Chondrocyte (in vitro differentiated cells): ENCODE data around the gene CADM1. TPM values are rescaled to one million over a fixed set of nuclear protein-coding genes. Genes with fewer than 3 reads are reported as not detected.

Experiments used
- DNase-seq: peaks from one replicate; pipeline ENCODE4 v3.0.0; 2021; ENCODE audit warnings: mixed read lengths, low spot score
- H3K27ac Mint-ChIP-seq: one replicate; pipeline ENCODE4 v1.8.0; 2021; ENCODE audit warnings: mild to moderate bottlenecking, moderate library complexity, mixed read lengths; ENCODE audit not compliant: unreplicated experiment
- H3K27me3 Mint-ChIP-seq: 2 replicates; pipeline ENCODE4 v1.8.0; 2021; ENCODE audit warnings: low read depth, mixed read lengths
- H3K36me3 Mint-ChIP-seq: 2 replicates; pipeline ENCODE4 v1.8.0; 2021; ENCODE audit warnings: low read depth, mixed read lengths
- H3K4me1 Mint-ChIP-seq: 2 replicates; pipeline ENCODE4 v1.8.0; 2021; ENCODE audit warnings: low read depth, mild to moderate bottlenecking, mixed read lengths
- H3K4me3 Mint-ChIP-seq: one replicate; pipeline ENCODE4 v1.8.0; 2021; ENCODE audit warnings: mild to moderate bottlenecking, moderate library complexity, mixed read lengths; ENCODE audit not compliant: unreplicated experiment
- H3K9me3 Mint-ChIP-seq: 2 replicates; pipeline ENCODE4 v1.8.0; 2021; ENCODE audit warnings: low read depth, mixed read lengths
- total RNA-seq: library from RNA; stranded (reverse); gene quantifications from 3 replicates; pipeline ENCODE4 v1.2.1, GENCODE V29; 2021
- TF ChIP-seq, protein P1 (sequence below): fragments of 200-600 bp; sonication (generic); IDR thresholded peaks from 2 replicates; pipeline ENCODE4 v1.5.0; 2021; ENCODE audit warnings: antibody characterized with exemption, mild to moderate bottlenecking, moderate library complexity

CADM1 gene
- total RNA-seq, 1 donor from 2014 or later, result 29.0 TPM

DNA sequence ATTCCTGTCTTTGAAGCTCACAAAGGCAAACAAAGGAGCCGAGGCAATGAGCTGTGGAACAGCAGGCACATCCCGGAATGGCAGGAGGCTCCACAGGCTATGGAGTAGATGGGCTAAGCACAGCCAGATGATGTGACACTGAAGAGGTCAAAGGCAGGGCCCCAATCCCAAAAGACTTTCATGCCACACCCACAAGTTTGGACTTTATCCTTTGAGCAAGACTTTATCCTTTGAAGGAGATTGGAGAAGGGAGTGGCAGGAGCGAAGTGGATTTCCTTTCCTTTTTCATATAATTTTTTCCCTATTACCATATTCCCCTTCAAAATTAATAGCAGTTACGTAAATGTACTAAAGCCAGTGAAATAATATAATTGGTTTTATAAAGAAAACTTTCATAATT is 379.4 kb downstream of the CADM1 start:
- TF ChIP-seq, protein P1, sequence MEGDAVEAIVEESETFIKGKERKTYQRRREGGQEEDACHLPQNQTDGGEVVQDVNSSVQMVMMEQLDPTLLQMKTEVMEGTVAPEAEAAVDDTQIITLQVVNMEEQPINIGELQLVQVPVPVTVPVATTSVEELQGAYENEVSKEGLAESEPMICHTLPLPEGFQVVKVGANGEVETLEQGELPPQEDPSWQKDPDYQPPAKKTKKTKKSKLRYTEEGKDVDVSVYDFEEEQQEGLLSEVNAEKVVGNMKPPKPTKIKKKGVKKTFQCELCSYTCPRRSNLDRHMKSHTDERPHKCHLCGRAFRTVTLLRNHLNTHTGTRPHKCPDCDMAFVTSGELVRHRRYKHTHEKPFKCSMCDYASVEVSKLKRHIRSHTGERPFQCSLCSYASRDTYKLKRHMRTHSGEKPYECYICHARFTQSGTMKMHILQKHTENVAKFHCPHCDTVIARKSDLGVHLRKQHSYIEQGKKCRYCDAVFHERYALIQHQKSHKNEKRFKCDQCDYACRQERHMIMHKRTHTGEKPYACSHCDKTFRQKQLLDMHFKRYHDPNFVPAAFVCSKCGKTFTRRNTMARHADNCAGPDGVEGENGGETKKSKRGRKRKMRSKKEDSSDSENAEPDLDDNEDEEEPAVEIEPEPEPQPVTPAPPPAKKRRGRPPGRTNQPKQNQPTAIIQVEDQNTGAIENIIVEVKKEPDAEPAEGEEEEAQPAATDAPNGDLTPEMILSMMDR, result no peak
- Mint-ChIP-seq H3K4me1 (no peaks in the 10 kb centered on the region), H3K27me3 (peaks cover 10% of the 10 kb centered on the region), H3K4me3 (no peak overlapping the region), H3K27ac (no peak overlapping the region), H3K36me3 (no peaks in the 10 kb centered on the region), H3K9me3 (no peaks in the 10 kb centered on the region)
- no peak for DNase-seq

DNA sequence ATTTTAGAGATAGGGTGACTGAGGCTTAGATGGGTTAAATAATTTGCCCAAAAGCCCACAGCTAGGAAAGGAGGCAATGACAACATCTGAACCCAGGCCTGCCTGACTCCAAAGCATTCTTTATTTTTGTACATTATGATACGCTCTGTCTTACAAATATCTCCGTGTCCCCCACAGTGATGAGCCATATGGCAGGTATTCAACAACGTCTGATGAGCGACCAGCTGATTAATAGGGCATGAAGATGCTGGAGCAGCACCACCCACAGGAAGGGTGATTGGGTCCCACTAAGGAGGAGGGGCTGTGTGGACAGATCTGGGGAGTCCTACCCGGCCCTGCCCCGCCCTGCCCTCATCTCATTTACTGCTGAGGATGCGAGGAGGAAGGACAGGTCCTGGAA is 380.6 kb downstream of the CADM1 start:
- H3K4me3 Mint-ChIP-seq, result no peak overlapping the region
- no peak overlapping the region for H3K27ac Mint-ChIP-seq
- H3K27me3 Mint-ChIP-seq, result no peaks in the 10 kb centered on the region
- DNase-seq, result no peak
- TF ChIP-seq, protein P1, result no peak
- H3K36me3 Mint-ChIP-seq, result no peaks in the 10 kb centered on the region
- no peaks in the 10 kb centered on the region for H3K4me1 Mint-ChIP-seq
- H3K9me3 Mint-ChIP-seq, result no peaks in the 10 kb centered on the region

DNA sequence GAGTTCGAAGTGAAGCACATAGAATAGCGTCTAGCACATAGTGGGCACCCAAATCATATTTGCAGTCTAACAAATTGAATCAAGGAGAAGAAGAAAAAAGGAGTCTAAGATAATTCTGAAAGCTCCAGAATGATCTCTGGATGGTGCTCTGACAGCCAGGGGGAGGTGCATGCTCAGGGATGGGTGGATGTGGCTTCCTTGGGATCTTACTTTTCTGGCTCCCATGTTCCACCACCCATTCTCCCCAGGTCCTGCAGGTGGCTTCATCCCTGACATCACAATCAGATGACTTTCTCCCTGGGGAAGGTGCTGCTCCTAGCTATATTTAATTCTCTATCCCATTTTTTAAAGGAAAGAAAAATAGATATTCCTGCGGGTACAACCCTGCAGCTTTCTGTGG is 381.9 kb downstream of the CADM1 start:
- Mint-ChIP-seq H3K9me3 (no peaks in the 10 kb centered on the region), H3K4me1 (no peaks in the 10 kb centered on the region), H3K36me3 (no peaks in the 10 kb centered on the region), H3K27ac (no peak overlapping the region), H3K27me3 (no peaks in the 10 kb centered on the region), H3K4me3 (no peak overlapping the region)
- TF ChIP-seq, protein P1, result no peak
- no peak for DNase-seq
